NCI-H524 treated with DMSO at 0.1 percent for 48 hours (cell line): ENCODE results near the gene COL28A1.

Experiments
- DNase-seq: peaks from one replicate; lab custom pipeline; 2025; lab: John Stamatoyannopoulos, UW

Gene COL28A1

GRCh38 chr7:7535691-7536090 is at the start of gene COL28A1:
TSS of gene COL28A1 (minus strand) at chr7:7535873. CDS start at chr7:7532875, 2,998 bp downstream.
- DNase-seq: no peak

- no peak for DNase-seq
Observed at GRCh38 chr7:7584653-7585052, 49.0 kb upstream of the COL28A1 start.

- no peak for DNase-seq
Observed at GRCh38 chr7:7583731-7584130, 48.1 kb upstream of the COL28A1 start.

- no peak for DNase-seq
Observed at GRCh38 chr7:7582596-7582995, 46.9 kb upstream of the COL28A1 start.

GRCh38 chr7:7581531-7582179 is 46.0 kb upstream of the COL28A1 start:
- DNase-seq: no peak

DNA sequence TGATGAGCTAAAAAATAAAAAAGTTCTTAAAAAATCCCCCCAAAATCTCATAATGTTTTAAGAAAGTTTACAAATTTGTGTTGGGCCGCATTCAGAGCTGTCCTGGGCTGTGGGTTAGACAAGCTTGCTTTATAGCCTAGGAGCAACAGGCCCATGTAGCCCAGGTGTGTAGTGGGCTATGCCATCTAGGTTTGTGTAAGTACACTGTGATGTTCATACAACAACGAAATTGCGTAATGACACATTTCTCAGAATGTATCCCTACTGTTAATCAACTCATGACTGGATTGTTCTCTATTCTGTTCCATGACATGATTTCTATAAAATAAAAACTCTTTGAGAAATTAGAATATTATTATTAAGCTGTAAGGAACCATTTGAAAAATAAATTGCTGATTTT is 44.0 kb upstream of the COL28A1 start:
- no peak for DNase-seq

GRCh38 chr7:7577888-7578287 is 42.2 kb upstream of the COL28A1 start:
- DNase-seq: no peak

- DNase-seq: no peak
Observed at GRCh38 chr7:7576344-7576743, 40.7 kb upstream of the COL28A1 start.

DNA sequence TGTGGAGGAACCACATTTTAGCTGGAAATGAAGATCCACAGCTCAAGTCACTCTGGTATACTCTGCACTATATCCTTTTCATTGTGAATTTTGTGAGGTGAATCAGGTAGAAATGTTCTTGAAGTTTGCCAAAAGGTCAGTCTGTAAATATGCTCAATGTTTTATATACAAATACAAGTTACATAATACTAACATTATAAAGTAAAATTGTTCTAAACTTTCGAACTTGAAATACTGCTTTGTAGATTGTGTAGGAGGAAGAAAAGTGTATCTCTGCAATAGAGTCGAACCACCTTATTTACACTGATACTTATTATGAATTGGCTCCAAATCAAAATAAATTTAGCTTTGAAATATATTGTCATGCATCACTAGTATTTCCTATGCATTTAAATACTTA is 38.0 kb upstream of the COL28A1 start:
- no peak for DNase-seq

DNA sequence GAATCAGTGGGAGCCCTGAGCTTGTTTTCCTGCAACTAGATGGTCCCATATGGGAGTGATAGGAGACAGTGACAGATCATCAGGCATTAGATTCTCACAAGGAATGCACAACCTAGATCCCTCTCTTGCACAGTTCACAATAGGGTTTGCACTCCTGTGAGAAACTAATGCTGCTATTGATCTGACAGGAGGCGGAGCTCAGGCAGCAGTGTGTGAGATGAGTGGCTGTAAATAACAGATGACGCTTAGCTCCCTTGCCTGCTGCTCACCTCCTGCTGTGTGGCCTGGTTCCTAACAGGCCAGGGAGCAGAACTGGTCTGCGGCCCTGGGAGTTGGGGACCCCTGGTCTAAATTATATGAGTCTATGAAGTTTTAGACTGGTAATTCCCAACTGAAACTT is 34.9 kb upstream of the COL28A1 start:
- DNase-seq: no peak

GRCh38 chr7:7569615-7570014 is 33.9 kb upstream of the COL28A1 start:
- DNase-seq: no peak

DNA sequence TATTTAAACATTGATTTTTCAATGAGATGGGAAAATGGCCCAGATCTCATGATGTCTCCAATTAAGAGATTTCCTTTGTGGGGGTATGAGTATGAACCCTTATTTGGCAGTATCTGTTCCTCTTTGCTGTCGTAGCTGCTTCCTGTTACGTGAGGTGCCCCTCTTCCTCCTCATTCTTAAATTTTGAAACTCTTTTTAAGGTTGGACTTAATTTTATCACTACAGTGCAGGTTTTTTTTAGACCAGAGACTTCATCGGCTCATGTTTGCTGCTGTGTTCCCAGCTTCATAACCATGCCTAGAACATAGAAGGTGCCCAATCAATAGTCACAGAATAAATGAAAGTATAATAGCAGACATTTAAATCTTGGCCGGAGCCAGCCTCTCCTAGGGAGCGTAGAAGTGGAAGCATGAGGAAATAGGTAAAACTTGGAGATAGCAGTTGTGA is 33.4 kb upstream of the COL28A1 start:
- no peak for DNase-seq

- DNase-seq: no peak
Observed at GRCh38 chr7:7568553-7568952, 32.9 kb upstream of the COL28A1 start.

- DNase-seq: no peak
Observed at GRCh38 chr7:7567898-7568531, 32.3 kb upstream of the COL28A1 start.

GRCh38 chr7:7566651-7567611 is 31.3 kb upstream of the COL28A1 start, which contains the start of gene MIOS:
TSS of gene MIOS (plus strand) at chr7:7566884. CDS start at chr7:7572476, 5,592 bp downstream.
- DNase-seq: no peak

GRCh38 chr7:7565746-7566650 is 30.3 kb upstream of the COL28A1 start:
- no peak for DNase-seq

- no peak for DNase-seq
Observed at GRCh38 chr7:7565018-7565680, 29.5 kb upstream of the COL28A1 start.

DNA sequence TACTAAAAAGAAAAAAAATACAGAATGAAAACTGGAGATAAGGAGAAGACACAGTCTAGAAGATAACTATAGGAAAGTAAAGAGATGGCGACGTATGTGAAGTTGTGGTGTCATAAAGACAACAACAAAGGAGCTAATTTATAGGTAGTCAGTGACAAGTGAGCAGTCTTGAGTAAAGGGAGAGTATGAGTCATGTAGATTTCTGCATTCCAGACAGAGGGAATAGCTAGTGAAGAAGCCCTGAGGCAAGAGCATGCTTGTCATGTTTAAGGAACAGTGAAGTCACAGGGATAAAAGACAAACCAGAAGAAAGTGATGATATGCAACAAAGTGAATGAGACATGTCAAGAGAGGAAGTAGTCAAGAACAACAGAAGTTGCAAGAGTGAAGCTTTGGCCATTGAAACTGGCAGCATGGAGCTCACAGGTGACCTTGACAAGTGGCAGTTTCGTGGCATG is 28.7 kb upstream of the COL28A1 start:
- DNase-seq: no peak

DNA sequence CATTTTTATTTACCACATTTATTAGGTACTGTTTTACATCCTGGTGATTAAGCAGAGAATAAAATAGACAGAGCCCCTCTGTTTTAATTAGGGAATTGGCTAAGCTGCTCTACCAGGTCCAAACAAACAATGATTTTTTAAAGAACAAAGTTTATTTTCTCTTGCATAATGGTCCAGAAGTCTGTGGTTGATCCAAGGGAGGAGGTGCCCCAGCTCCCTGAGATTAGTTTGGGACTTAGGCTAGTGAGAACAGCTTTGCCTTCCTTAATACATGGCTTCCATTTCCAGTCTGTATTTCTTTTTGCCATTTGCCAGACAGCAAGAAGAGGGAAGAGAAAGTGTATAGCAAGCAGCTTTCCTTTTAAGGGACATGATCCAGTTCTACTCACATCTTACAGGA is 28.1 kb upstream of the COL28A1 start:
- DNase-seq: no peak

DNA sequence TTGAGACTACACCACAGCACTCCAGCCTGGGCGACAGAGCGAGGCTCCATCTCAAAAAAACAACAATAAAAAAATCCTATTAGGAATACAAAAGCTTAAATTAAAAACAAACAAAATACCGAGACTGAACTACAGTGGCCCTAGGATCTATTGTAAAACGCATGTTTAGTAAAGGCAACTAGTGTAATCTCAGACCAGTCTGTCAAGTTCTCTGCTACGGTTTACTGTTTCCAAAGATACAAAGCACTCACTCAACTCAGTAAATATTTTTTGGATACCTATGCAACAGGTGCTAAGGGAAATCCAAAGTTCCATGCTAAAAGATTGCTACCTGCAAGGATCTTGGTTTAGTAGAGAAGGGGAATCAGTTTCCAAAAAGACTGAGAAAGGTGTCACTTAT is 27.6 kb upstream of the COL28A1 start:
- DNase-seq: no peak

- DNase-seq: no peak
Observed at GRCh38 chr7:7562736-7563135, 27.1 kb upstream of the COL28A1 start.
